ENCODE data around the gene USP28.

DNA sequence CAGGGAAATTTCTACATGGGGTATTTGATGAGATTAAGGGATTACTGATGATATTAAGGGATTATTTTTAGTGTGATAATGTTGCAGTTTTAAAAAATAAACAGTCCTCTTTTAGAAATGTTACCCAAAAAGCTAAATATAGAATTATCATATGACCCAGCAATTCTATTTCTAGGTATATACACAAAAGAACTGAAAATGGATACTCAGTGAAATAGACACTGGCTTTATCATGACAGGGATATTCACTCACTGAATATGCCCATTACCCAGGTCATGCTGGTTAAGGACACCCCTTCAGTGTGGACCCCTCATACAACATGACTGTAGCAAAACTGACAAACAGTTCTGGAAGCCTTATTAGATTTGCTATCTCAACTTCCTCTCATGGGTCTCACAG is 27.8 kb downstream of the USP28 start:
- TF ChIP-seq POLR2AphosphoS5 (IDR thresholded peaks at IDR 0.05; ENCODE audit: low read depth, low read length) = no peak
- TF ChIP-seq POLR2A (IDR thresholded peaks at IDR 0.05; ENCODE audit: low read depth, low read length) = no peak
- no peak for TF ChIP-seq TAF1 (IDR thresholded peaks at IDR 0.05; ENCODE audit: low read depth, low read length)
- no peak for TF ChIP-seq PAX5 (IDR thresholded peaks at IDR 0.05; ENCODE audit: insufficient read depth, low read length, severe bottlenecking)
- no peak for TF ChIP-seq POU2F2 (IDR thresholded peaks at IDR 0.05; ENCODE audit: low read depth, low read length)
- no peak for TF ChIP-seq SPI1 (IDR thresholded peaks at IDR 0.05; ENCODE audit: low read depth, low read length)
